Pulmonary artery endothelial cell (primary cell): ENCODE results near the gene GANAB. TPM values are rescaled to one million over a fixed set of nuclear protein-coding genes. Genes with fewer than 3 reads are reported as not detected.
"Not testable (repeated sequence)": the region's sequence is repeated elsewhere in the genome, so short reads cannot be mapped to it uniquely, and the experiment has no call there.

Experiments used
- DNase-seq: peaks from one replicate; pipeline ENCODE4 v3.0.0-alpha.2; 2011; ENCODE audit warnings: low read depth, low spot score
- total RNA-seq: library from RNA; depleted of rRNA; stranded (reverse); fragments of >200 nt; gene quantifications from 2 replicates; pipeline ENCODE4 v1.2.3, GENCODE V29; 2014

The GANAB gene
- total RNA-seq, 1 donor from 2014 or later: 287 TPM

- DNase-seq: no peak
These were observed 21.0 kb upstream of the GANAB start for GRCh38 chr11:62667460-62667859.

- DNase-seq: no peak
These were observed 20.0 kb upstream of the GANAB start for GRCh38 chr11:62666259-62666926.

- peak; percentile 30 for DNase-seq
These were observed 19.3 kb upstream of the GANAB start for GRCh38 chr11:62665599-62666258.

- DNase-seq: peak; percentile 71
These were observed 18.7 kb upstream of the GANAB start, which contains the start of the genes C11orf98 and CSKMT for GRCh38 chr11:62665075-62665598. Gene C11orf98 (minus strand): TSS chr11:62665210. CDS start chr11:62665169, 41 bp downstream. Gene CSKMT (plus strand): TSS chr11:62665312. CDS start chr11:62665880, 568 bp downstream.

- DNase-seq: no peak
These were observed 18.1 kb upstream of the GANAB start for GRCh38 chr11:62664405-62665074.

- DNase-seq: no peak
These were observed 10.5 kb upstream of the GANAB start for GRCh38 chr11:62656796-62657429.

GRCh38 chr11:62654297-62654696 is 7.9 kb upstream of the GANAB start:
- DNase-seq: no peak

GRCh38 chr11:62652161-62653006 is 6.0 kb upstream of the GANAB start:
- DNase-seq: no peak

GRCh38 chr11:62650283-62650682 is 3.9 kb upstream of the GANAB start:
- not testable (repeated sequence) for DNase-seq

GRCh38 chr11:62649486-62649885 is 3.1 kb upstream of the GANAB start:
- no peak for DNase-seq

- no peak for DNase-seq
These were observed 2.6 kb upstream of the GANAB start for GRCh38 chr11:62648967-62649364.

- DNase-seq: no peak
These were observed 2.0 kb upstream of the GANAB start for GRCh38 chr11:62648185-62648966.

- DNase-seq: no peak
These were observed 1.2 kb upstream of the GANAB start for GRCh38 chr11:62647609-62648005.

GRCh38 chr11:62646825-62647608 is 604 bp upstream of the GANAB start:
- DNase-seq: no peak

- no peak for DNase-seq
These were observed 805 bp downstream of the GANAB start for GRCh38 chr11:62645671-62645945.

GRCh38 chr11:62644220-62644619 is 2.2 kb downstream of the GANAB start:
- DNase-seq: no peak

- DNase-seq: no peak
These were observed 13.9 kb downstream of the GANAB start for GRCh38 chr11:62632492-62632891.

- DNase-seq: no peak
These were observed 18.7 kb downstream of the GANAB start for GRCh38 chr11:62627713-62628112.

- no peak for DNase-seq
These were observed 23.8 kb downstream of the GANAB start for GRCh38 chr11:62622476-62623089.
